ENCODE measurements around the gene UNC79.

- TF ChIP-seq POLR2A (IDR thresholded peaks at IDR 0.05) = no peak
- TF ChIP-seq POLR2AphosphoS5 (IDR thresholded peaks at IDR 0.05) = no peak
Observed at GRCh38 chr14:93727039-93727740, 296.5 kb downstream of the UNC79 start.
